GM21367 (cell line): Measurements from ENCODE around the gene LMOD3.

Source experiments
- ATAC-seq: cut with Tn5 transposase; IDR thresholded peaks from one replicate; pipeline ENCODE4 v1.9.1; 2021; ENCODE audit not compliant: unreplicated experiment

Gene LMOD3

DNA sequence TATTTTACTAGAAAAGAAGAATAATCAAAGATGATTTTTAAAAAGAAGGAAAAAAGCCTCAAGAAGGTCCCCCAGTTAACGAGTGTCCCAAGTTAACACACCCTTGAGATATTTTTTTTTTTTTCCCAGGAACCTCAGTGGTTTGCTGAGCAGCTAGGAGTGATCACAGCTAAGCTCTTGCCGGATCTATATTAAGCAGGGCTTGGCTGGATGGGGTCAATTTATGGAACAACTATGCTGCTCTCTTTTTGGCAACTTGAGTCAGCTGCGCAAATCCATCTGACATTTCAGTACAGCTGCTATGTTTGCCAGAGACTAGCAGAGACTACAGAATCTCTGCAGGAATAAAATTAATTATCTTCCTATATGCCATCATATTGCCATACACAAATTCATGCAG is at the start of gene LMOD3:
TSS of gene LMOD3 (minus strand) at position 193 of the 400 bp plus-strand sequence. CDS start 209 bp downstream, outside the sequence.
- no peak for ATAC-seq

GRCh38 chr3:69172058-69172457 is 49.7 kb upstream of the LMOD3 start:
- no peak for ATAC-seq

DNA sequence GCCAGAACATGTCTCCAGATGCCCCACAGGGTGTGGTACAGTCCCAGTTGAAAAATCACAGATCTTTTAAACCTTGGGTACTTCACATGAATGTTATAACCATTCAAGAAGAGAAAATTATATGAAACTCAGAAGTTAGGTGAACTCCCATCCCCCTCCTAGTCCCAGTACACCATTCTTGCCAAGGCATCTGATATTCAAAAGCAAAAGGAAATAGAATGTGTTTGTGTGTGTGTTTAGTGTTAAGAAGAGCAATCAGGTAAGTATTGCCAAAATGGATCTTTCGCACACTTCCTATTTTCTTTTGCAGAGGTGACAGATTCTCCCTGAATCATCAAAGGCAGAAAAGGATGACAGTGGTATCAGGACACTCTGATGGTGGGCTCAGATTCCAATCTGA is 44.1 kb upstream of the LMOD3 start:
- ATAC-seq: no peak

DNA sequence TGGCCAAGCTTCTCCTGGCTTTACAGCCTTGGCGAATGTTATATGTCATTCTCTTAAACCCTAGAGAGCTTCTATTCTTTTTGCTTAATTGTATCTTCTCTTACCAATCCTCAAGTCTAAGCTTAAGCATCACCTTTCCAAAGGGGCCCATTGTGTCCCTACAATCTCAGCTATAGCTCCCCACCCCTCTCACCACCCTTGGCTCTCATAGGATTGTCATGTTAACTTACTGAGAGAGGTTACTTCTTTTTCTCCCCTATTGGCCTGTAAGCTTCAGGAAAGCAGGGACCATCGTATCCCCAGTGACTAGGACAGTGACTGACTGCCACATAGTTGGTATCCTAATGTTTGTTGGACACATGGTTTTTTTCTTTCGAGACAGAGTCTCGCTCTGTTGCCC is 43.3 kb upstream of the LMOD3 start:
- ATAC-seq: no peak

GRCh38 chr3:69164296-69164695 is 41.9 kb upstream of the LMOD3 start:
- no peak for ATAC-seq

DNA sequence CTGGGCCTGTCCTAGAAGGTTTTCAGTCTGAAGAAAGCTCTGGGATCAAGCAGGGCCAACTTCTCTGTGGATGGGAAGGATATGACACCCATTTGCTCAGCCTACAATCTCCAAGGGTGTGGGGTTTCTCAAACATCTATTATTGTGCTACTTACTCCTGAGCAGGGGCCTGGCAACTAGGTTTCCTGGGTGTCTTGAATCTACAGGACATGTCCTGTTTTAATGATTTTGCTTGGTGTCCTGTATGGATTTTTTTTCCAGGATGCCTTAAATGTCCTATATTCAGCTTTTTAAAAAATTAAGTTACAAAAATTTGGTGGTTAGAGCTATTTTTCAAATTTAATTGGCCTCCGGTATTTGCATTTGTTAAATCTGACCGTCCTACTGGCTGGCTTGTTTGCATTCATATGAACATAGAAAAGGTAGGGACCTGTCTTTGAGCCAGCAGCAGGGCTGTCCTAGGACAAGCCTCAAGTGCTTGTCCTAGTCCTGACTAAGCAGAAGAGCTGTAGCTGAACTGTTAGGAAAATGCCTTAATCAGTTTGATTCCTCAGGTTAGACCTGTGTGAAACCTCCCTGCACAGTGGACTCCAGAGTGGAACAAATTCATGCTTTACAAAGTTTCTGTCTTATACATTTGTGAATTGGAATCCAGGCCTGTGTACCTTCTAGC is 40.0 kb upstream of the LMOD3 start:
- ATAC-seq: no peak

GRCh38 chr3:69161587-69162307 is 39.4 kb upstream of the LMOD3 start:
- ATAC-seq: no peak

- ATAC-seq: no peak
Measured at GRCh38 chr3:69160525-69160924, 38.1 kb upstream of the LMOD3 start.

- no peak for ATAC-seq
Measured at GRCh38 chr3:69160107-69160506, 37.7 kb upstream of the LMOD3 start.

- ATAC-seq: no peak
Measured at GRCh38 chr3:69149586-69149985, 27.2 kb upstream of the LMOD3 start.

DNA sequence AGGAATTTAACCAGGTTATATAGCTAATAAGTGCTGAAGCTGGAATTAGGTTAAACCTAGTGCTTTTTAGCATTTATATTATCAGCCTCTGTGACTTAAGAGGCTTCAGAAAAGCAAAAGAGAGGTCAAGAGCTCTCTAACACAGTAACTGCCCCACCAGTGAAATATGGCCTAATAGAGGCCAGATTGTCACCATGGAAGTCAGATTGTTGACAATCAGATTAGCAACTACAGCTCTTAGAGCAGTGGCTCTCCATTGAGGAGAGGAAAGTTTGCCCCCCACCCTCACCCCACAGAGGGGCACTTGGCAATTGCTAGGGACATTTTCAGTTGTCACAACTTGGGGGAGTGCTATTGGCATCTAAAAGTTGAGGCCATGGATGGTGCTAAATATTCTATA is 23.3 kb upstream of the LMOD3 start:
- no peak for ATAC-seq

GRCh38 chr3:69144631-69145245 is 22.3 kb upstream of the LMOD3 start:
- no peak for ATAC-seq

GRCh38 chr3:69143612-69144011 is 21.2 kb upstream of the LMOD3 start:
- ATAC-seq: no peak

DNA sequence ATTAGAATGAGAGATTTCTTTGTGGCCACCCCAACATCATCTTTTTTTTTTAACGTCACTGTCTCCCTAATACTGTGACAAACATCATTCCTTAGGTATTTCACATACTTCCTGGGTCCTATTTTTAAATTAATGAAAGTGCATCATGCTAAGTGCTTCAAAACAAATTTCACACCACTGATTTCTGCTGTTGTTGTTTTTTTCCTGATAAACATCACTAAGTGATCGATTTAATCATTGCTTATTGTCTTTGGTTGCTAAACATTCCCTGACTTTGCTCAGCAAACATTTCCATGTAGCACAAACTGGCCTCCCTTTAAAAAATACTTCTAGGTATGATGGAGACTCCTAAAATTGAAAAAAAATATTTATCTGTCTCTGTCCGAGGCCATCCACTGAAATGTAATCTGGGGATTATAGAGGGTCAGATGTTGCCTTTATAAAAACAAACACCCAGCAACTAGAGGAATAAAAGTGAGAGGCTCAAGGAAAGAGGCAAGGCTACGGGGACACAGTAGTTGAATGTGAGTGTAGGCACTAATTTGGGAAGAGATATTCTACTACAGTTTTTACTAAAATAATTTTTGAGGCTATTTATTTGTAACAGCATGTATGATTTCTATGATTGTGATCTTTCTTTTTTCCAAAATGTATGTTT is 20.5 kb upstream of the LMOD3 start:
- ATAC-seq: no peak

GRCh38 chr3:69142090-69142489 is 19.7 kb upstream of the LMOD3 start:
- no peak for ATAC-seq

- ATAC-seq: no peak
Measured at GRCh38 chr3:69141313-69141712, 18.9 kb upstream of the LMOD3 start.

GRCh38 chr3:69137412-69137811 is 15.0 kb upstream of the LMOD3 start:
- no peak for ATAC-seq

DNA sequence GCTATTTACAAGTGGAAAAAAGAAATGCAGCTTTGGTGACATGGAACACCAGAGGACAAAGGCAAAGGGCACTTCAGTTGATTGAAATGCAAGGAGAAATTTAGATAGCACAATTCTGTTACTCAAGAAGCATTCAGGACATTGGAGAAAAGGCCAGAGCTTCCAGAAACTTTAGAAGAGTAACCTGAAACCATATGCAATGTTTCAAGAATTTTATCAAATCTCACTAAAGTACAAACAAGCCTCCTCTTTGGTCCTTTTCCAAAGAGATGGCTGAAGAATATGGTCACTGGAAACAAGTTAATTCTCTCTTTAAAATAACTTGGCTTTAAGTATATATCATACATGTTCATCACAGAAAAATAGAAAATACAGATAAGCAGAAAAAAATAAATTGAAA is 14.6 kb upstream of the LMOD3 start:
- ATAC-seq: no peak

- ATAC-seq: peak; percentile 91
Measured at GRCh38 chr3:69130689-69131088, 8.3 kb upstream of the LMOD3 start.

- ATAC-seq: no peak
Measured at GRCh38 chr3:69129531-69129930, 7.1 kb upstream of the LMOD3 start.

DNA sequence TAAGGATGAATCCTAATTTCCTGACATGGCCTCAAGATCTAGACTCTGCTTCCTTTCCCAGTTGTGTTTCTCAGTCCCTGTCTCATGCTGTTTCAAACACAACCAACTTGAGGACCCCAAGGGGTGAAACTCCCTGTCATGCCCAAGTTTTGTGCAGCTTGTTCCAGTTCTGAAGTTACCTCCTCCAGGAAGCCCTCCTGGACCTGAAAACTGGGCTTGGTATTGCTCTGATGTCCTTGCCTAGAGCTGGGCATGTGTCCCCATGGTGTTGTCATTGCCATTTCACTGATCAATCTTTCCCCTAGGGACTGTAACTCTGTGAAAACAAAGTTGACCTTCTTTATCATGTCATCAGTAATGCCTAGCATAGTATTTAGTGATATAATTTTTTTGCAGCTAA is 6.1 kb upstream of the LMOD3 start:
- no peak for ATAC-seq

- no peak for ATAC-seq
Measured at GRCh38 chr3:69126999-69127398, 4.6 kb upstream of the LMOD3 start.
